ENCODE data around the gene MPV17L2. TPM values are rescaled to one million over a fixed set of nuclear protein-coding genes. Genes with fewer than 3 reads are reported as not detected.
"Not testable (repeated sequence)": the region's sequence is repeated elsewhere in the genome, so short reads cannot be mapped to it uniquely, and the experiment has no call there.

The MPV17L2 gene
- total and polyA plus RNA-seq, 2 experiments from 2014 or later = 38.2 to 51.7 TPM

DNA sequence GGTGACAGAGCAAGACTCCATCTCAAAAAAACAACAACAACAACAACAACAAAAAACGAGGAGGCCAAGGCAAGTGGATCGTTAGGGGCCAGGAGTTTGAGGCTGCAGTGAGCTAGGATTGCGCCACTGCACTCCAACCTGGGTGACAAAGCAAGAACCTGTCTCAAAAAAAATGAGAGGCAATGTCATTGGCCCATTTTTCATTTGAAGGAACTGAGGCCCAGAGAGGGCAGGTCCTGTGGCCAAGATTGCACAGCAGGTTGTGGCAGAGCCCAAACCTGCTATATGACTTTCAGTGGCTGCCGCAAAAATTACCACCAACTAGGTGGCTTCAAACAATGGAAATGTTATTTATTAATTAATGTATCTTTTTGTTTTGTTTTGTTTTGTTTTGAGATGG lies 34.6 kb upstream of the MPV17L2 start:
- TF ChIP-seq CTCF (IDR thresholded peaks at IDR 0.05; ENCODE audit: low read depth, low read length) = no peak
- Histone ChIP-seq H3K27me3 (no peaks in the 10 kb centered on the region), H3K36me3 (peaks cover 9% of the 10 kb centered on the region), H3K4me1 (ENCODE audit: low read depth) (no peaks in the 10 kb centered on the region), H3K9me3 (ENCODE audit: low read depth) (no peaks in the 10 kb centered on the region), H3K4me3 (no peak overlapping the region), H3K27ac (no peak overlapping the region)
- DNase-seq (ENCODE audit: low read depth in 1 of 2, low spot score in 1 of 2) = no peak

DNA sequence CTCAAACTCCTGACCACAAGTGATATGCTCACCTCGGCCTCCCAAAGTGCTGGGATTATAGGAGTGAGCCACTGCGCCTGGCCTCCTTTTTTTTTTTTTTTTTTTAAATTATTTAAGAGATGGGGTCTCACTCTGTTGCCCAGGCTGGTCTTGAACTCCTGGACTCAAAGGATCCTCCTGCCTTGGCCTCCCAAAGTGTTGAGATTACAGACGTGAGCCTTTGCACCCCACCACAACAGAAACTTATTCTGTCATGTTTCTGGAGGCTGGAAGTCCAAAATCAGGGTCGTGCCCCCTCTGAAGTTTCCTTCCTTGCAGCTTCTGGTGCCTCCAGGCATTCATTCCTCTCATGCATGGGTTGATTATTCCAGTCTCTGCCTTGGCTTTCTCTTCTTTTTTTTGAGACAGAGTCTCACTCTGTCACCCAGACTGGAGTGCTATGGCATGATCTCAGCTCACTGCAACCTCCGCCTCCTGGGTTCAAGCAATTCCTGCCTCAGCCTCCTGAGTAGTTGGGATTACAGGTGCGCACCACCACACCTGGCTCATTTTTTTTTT lies 33.9 kb upstream of the MPV17L2 start:
- not testable (repeated sequence) for H3K9me3 ChIP-seq (ENCODE audit: low read depth); H3K4me3 ChIP-seq; DNase-seq (ENCODE audit: low read depth in 1 of 2, low spot score in 1 of 2); H3K27me3 ChIP-seq; H3K4me1 ChIP-seq (ENCODE audit: low read depth); H3K36me3 ChIP-seq; H3K27ac ChIP-seq

DNA sequence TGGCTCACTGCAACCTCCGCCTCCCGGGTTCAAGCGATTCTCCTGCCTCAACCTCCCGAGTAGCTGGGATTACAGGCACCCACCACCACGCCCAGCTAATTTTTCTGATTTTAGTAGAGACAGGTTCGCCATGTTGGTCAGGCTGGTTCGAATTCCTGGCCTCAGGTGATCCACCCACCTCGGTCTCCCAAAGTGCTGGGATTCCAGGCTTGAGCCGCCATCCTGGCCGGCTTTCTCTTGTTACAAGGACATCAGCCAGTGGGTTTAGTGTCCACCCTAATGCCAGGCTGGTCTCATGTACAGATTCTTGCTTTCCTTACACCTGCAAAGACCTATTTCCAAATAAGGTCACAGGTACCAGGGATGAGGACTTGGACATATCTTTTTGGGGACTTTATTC lies 33.2 kb upstream of the MPV17L2 start:
- H3K27me3 ChIP-seq = no peaks in the 10 kb centered on the region
- H3K4me3 ChIP-seq = no peak overlapping the region
- no peaks in the 10 kb centered on the region for H3K9me3 ChIP-seq (ENCODE audit: low read depth)
- no peak for DNase-seq (ENCODE audit: low read depth in 1 of 2, low spot score in 1 of 2)
- peaks cover 9% of the 10 kb centered on the region for H3K36me3 ChIP-seq
- TF ChIP-seq CTCF (IDR thresholded peaks at IDR 0.05; ENCODE audit: low read depth, low read length) = no peak
- H3K4me1 ChIP-seq (ENCODE audit: low read depth) = no peaks in the 10 kb centered on the region
- H3K27ac ChIP-seq = no peak overlapping the region

GRCh38 chr19:18160493-18160970 lies 32.5 kb upstream of the MPV17L2 start:
- H3K27me3 ChIP-seq = no peaks in the 10 kb centered on the region
- H3K9me3 ChIP-seq (ENCODE audit: low read depth) = no peaks in the 10 kb centered on the region
- DNase-seq (ENCODE audit: low read depth in 1 of 2, low spot score in 1 of 2) = no peak
- no peak for TF ChIP-seq CTCF (IDR thresholded peaks at IDR 0.05; ENCODE audit: low read depth, low read length)
- peaks cover 11% of the 10 kb centered on the region for H3K36me3 ChIP-seq
- no peaks in the 10 kb centered on the region for H3K4me1 ChIP-seq (ENCODE audit: low read depth)
- H3K27ac ChIP-seq = no peak overlapping the region
- no peak overlapping the region for H3K4me3 ChIP-seq

- no peaks in the 10 kb centered on the region for H3K27me3 ChIP-seq
- peak; percentile 71 to 80 for DNase-seq (ENCODE audit: low read depth in 1 of 2, low spot score in 1 of 2)
- no peaks in the 10 kb centered on the region for H3K9me3 ChIP-seq (ENCODE audit: low read depth)
- no peak overlapping the region for H3K27ac ChIP-seq
- TF ChIP-seq CTCF (IDR thresholded peaks at IDR 0.05; ENCODE audit: low read depth, low read length) = peak; percentile 33
- peaks cover 14% of the 10 kb centered on the region for H3K36me3 ChIP-seq
- H3K4me1 ChIP-seq (ENCODE audit: low read depth) = no peaks in the 10 kb centered on the region
- no peak overlapping the region for H3K4me3 ChIP-seq
Measured at GRCh38 chr19:18160971-18161635, 31.9 kb upstream of the MPV17L2 start.

DNA sequence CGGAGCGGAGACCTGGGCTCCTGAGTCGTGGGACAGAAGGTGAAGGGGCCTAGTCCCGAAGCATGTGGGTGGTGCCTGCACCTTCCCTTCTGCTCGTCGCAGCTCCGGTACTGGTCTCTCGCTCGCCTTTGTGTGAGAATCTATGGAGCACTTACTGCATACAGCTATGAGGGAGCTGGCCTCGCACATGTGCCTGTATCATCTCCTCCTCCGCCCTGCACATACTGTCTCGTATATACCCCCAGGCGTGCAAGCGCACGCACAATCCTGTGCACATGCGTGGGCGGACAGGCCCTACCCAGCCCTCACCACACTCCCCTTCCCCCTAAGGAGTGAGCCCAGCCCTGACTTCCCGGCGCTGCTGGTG lies 31.4 kb upstream of the MPV17L2 start:
- H3K4me1 ChIP-seq (ENCODE audit: low read depth) = no peaks in the 10 kb centered on the region
- no peaks in the 10 kb centered on the region for H3K27me3 ChIP-seq
- H3K9me3 ChIP-seq (ENCODE audit: low read depth) = no peaks in the 10 kb centered on the region
- no peak for TF ChIP-seq CTCF (IDR thresholded peaks at IDR 0.05; ENCODE audit: low read depth, low read length)
- no peak overlapping the region for H3K4me3 ChIP-seq
- peaks cover 14% of the 10 kb centered on the region for H3K36me3 ChIP-seq
- no peak overlapping the region for H3K27ac ChIP-seq
- DNase-seq (ENCODE audit: low read depth in 1 of 2, low spot score in 1 of 2) = no peak
